Mammary epithelial cell (primary cell): Measurements from ENCODE around the gene IDNK.
A peak's percentile ranks its signal among the peaks of the same experiment; 100 is the strongest.

Experiments
- CTCF ChIP-seq, 2 donors: IDR thresholded peaks in 1 of 2; conservative IDR thresholded peaks in 1 of 2; 2 replicates each; pipeline ENCODE4 v1.5.1; 2011 to 2012; ENCODE audit warnings: inconsistent platforms in 2 of 2, low read length in 2 of 2, mild to moderate bottlenecking in 2 of 2, control low read depth in 1 of 2, low read depth in 1 of 2; ENCODE audit not compliant: insufficient read depth in 1 of 2; ENCODE audit errors: extremely low read depth in 1 of 2
- EZH2 ChIP-seq: IDR thresholded peaks from 2 replicates; pipeline ENCODE4 v1.6.1; 2012; ENCODE audit warnings: low read length, inconsistent platforms, borderline replicate concordance

- TF ChIP-seq CTCF (conservative IDR thresholded peaks at IDR 0.05 in 1 of 2, IDR thresholded peaks at IDR 0.05 in 1 of 2; ENCODE audit: extremely low read depth in 1 of 2, insufficient read depth in 1 of 2, low read depth in 1 of 2, low read length in 2 of 2) (peak; percentile 80 to 85), EZH2 (no peak)
These were observed 39.6 kb upstream of the IDNK start for GRCh38 chr9:83583151-83584014.
